Astrocyte (in vitro differentiated cells and primary cell): Measurements from ENCODE around the gene NEURL1. TPM values are rescaled to one million over a fixed set of nuclear protein-coding genes. Genes with fewer than 3 reads are reported as not detected.

Source experiments
- DNase-seq: peaks from one replicate; pipeline ENCODE4 v3.0.0-alpha.2; 2010; ENCODE audit warnings: low read depth
- FAIRE-seq: peaks from 2 replicates; lab custom pipeline; 2011; peaks lifted over from hg19 to GRCh38; lab: Jason Lieb, UNC
- H2AFZ ChIP-seq: 2 replicates; pipeline ENCODE4 v1.6.0; 2012; ENCODE audit warnings: low read depth, low read length, inconsistent platforms
- H3K27ac ChIP-seq: 2 replicates; pipeline ENCODE4 v1.5.1; 2011; ENCODE audit warnings: low read depth, low read length, inconsistent platforms
- H3K27me3 ChIP-seq: 2 replicates; pipeline ENCODE4 v1.6.0; 2011; ENCODE audit warnings: low read length, inconsistent platforms; ENCODE audit not compliant: insufficient read depth
- H3K36me3 ChIP-seq: 2 replicates; pipeline ENCODE4 v1.5.1; 2011; ENCODE audit warnings: low read length, inconsistent platforms; ENCODE audit not compliant: insufficient read depth
- H3K4me1 ChIP-seq: 2 replicates; pipeline ENCODE4 v1.5.1; 2011; ENCODE audit warnings: low read length, inconsistent platforms; ENCODE audit not compliant: insufficient read depth
- H3K4me2 ChIP-seq: 2 replicates; pipeline ENCODE4 v1.6.0; 2012; ENCODE audit warnings: low read length, inconsistent platforms
- H3K4me3 ChIP-seq: 2 replicates; pipeline ENCODE4 v1.5.1; 2011; ENCODE audit warnings: low read depth, mild to moderate bottlenecking, low read length, inconsistent platforms; ENCODE audit not compliant: insufficient read depth
- H3K79me2 ChIP-seq: 2 replicates; pipeline ENCODE4 v1.6.0; 2012; ENCODE audit warnings: mild to moderate bottlenecking, low read length, inconsistent platforms; ENCODE audit not compliant: insufficient read depth
- H3K9ac ChIP-seq: 2 replicates; pipeline ENCODE4 v1.6.0; 2012; ENCODE audit warnings: mild to moderate bottlenecking, low read length, inconsistent platforms
- H3K9me3 ChIP-seq: 2 replicates; pipeline ENCODE4 v1.5.1; 2012; ENCODE audit warnings: low read depth, mild to moderate bottlenecking, low read length, inconsistent platforms; ENCODE audit not compliant: insufficient read depth
- H4K20me1 ChIP-seq: 2 replicates; pipeline ENCODE4 v1.6.0; 2012; ENCODE audit warnings: low read length, inconsistent platforms; ENCODE audit not compliant: insufficient read depth
- H3K27ac Mint-ChIP-seq: one replicate; pipeline ENCODE4 v1.8.0; 2021; ENCODE audit warnings: mild to moderate bottlenecking, mixed read lengths; ENCODE audit not compliant: unreplicated experiment
- H3K27me3 Mint-ChIP-seq: one replicate; pipeline ENCODE4 v1.8.0; 2021; ENCODE audit warnings: low read depth, mixed read lengths; ENCODE audit not compliant: unreplicated experiment
- H3K36me3 Mint-ChIP-seq: one replicate; pipeline ENCODE4 v1.8.0; 2021; ENCODE audit warnings: low read depth, mixed read lengths; ENCODE audit not compliant: unreplicated experiment
- H3K4me1 Mint-ChIP-seq: one replicate; pipeline ENCODE4 v1.8.0; 2021; ENCODE audit warnings: low read depth, mixed read lengths; ENCODE audit not compliant: unreplicated experiment
- H3K4me3 Mint-ChIP-seq: one replicate; pipeline ENCODE4 v1.8.0; 2021; ENCODE audit warnings: mild to moderate bottlenecking, moderate library complexity, mixed read lengths; ENCODE audit not compliant: unreplicated experiment
- H3K9me3 Mint-ChIP-seq: one replicate; pipeline ENCODE4 v1.8.0; 2021; ENCODE audit warnings: mild to moderate bottlenecking, mixed read lengths; ENCODE audit not compliant: unreplicated experiment
- EZH2 ChIP-seq: IDR thresholded peaks from 2 replicates; pipeline ENCODE4 v1.6.1; 2012; ENCODE audit warnings: mild to moderate bottlenecking, low read length, inconsistent platforms; ENCODE audit not compliant: insufficient read depth
- total RNA-seq: library from RNA; stranded (reverse); gene quantifications from 2 replicates; pipeline ENCODE4 v1.2.1, GENCODE V29; 2021
- TF ChIP-seq, protein P1 (sequence below): IDR thresholded peaks from 2 replicates; pipeline ENCODE4 v1.5.1; 2011; ENCODE audit warnings: low read depth, mild to moderate bottlenecking, inconsistent platforms, low read length, moderate library complexity; ENCODE audit not compliant: insufficient read depth

NEURL1 gene
- total RNA-seq, 1 donor from 2014 or later, result 1.5 TPM

DNA sequence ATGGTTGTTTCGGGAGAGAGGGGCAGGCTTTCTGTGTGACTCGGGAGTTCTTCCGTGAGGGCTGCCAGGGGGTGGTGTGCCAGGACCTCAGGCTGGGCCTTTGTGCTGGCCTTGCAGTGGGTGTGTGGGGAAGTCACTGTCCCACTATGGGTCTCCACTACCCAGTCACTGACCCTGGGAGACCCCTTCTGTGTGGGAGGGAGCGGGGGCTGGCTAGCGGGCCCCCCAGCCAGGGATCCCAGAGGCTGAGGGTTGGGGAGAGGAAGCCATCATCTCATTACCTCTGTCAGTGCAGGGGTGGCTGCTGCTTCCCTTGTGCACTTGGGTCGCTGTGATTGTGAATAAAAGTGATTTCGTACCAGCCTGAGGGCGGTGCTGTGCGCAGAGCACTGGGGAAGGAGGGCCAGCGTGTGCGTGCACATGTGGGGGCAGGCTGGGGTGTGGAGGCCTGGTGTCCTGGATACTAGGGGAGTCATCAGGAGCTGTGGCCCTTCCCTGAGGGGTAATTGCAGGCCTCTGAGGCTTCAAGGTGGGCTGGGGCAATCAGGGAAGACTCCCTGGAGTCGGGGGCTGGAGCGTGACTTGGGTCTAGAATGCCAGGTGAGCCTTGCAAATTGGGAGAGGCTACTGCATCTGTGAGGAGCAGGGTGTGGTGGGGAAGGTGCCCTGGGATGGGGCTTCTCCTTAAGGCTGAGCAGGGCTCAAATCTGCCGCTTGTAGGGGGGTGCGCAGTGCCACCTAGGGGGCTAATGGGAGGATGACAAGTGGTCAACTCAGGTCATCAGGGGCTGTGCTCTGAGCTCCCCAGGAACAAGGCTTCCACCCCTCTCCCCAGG is 98.9 kb downstream of the NEURL1 start:
- H3K27me3 ChIP-seq, result no peaks in the 10 kb centered on the region
- no peak overlapping the region for H3K9ac ChIP-seq
- no peaks in the 10 kb centered on the region for H3K36me3 ChIP-seq
- peaks cover 40% of the 10 kb centered on the region for H4K20me1 ChIP-seq
- TF ChIP-seq, protein P1, sequence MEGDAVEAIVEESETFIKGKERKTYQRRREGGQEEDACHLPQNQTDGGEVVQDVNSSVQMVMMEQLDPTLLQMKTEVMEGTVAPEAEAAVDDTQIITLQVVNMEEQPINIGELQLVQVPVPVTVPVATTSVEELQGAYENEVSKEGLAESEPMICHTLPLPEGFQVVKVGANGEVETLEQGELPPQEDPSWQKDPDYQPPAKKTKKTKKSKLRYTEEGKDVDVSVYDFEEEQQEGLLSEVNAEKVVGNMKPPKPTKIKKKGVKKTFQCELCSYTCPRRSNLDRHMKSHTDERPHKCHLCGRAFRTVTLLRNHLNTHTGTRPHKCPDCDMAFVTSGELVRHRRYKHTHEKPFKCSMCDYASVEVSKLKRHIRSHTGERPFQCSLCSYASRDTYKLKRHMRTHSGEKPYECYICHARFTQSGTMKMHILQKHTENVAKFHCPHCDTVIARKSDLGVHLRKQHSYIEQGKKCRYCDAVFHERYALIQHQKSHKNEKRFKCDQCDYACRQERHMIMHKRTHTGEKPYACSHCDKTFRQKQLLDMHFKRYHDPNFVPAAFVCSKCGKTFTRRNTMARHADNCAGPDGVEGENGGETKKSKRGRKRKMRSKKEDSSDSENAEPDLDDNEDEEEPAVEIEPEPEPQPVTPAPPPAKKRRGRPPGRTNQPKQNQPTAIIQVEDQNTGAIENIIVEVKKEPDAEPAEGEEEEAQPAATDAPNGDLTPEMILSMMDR, result peak; percentile 59
- no peak for TF ChIP-seq EZH2
- Mint-ChIP-seq H3K27ac (no peak overlapping the region), H3K36me3 (peaks cover 7% of the 10 kb centered on the region), H3K9me3 (peaks cover 10% of the 10 kb centered on the region), H3K4me1 (no peaks in the 10 kb centered on the region), H3K27me3 (peaks cover 40% of the 10 kb centered on the region), H3K4me3 (no peak overlapping the region)
- H3K9me3 ChIP-seq, result no peaks in the 10 kb centered on the region
- H3K27ac ChIP-seq, result no peak overlapping the region
- H3K4me3 ChIP-seq, result no peak overlapping the region
- H2AFZ ChIP-seq, result no peak overlapping the region
- no peaks in the 10 kb centered on the region for H3K79me2 ChIP-seq
- no peak for DNase-seq
- no peak for FAIRE-seq
- no peak overlapping the region for H3K4me2 ChIP-seq
- H3K4me1 ChIP-seq, result no peaks in the 10 kb centered on the region

DNA sequence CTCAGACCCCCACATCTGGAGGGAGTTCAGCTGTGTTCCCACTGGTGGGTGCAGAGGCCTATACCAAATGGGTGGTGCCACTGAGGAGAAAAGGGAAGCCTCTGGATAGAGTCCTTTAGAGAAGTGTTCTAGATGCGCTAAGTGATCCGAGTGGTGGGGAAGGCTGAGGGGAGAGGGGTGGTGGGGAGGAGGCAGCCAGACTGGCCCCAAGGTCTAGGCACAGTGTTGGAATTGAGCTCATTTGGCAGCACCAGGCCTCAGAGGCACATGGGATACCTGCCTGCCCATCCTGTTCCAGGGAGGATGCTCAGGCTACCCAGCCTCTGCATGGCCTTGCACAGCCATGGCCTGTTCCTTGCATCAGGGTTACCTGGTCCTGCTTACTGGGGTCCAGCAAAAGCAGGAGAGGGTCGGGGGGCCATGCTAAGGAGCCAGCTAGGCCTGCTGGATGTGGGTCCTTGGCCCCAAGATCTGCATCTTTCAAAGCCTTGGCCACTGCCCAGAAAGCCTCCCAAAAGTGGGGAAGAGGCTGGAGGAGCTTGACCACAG is 99.6 kb downstream of the NEURL1 start:
- DNase-seq (no peak), FAIRE-seq (no peak)
- Mint-ChIP-seq H3K36me3 (peaks cover 4% of the 10 kb centered on the region), H3K27ac (no peak overlapping the region), H3K27me3 (peaks cover 40% of the 10 kb centered on the region), H3K9me3 (peaks cover 5% of the 10 kb centered on the region), H3K4me1 (no peaks in the 10 kb centered on the region), H3K4me3 (no peak overlapping the region)
- no peaks in the 10 kb centered on the region for H3K27me3 ChIP-seq
- no peak overlapping the region for H3K4me3 ChIP-seq
- no peak overlapping the region for H3K27ac ChIP-seq
- peaks cover 41% of the 10 kb centered on the region for H4K20me1 ChIP-seq
- no peak overlapping the region for H2AFZ ChIP-seq
- no peak overlapping the region for H3K9ac ChIP-seq
- H3K79me2 ChIP-seq, result no peaks in the 10 kb centered on the region
- H3K36me3 ChIP-seq, result no peaks in the 10 kb centered on the region
- H3K4me1 ChIP-seq, result no peaks in the 10 kb centered on the region
- H3K4me2 ChIP-seq, result no peak overlapping the region
- no peak for TF ChIP-seq EZH2
- TF ChIP-seq, protein P1, result no peak
- H3K9me3 ChIP-seq, result no peaks in the 10 kb centered on the region
